GM18868 (cell line): ENCODE results near the gene AUTS2.
"Not testable (repeated sequence)": the region's sequence is repeated elsewhere in the genome, so short reads cannot be mapped to it uniquely, and the experiment has no call there.

ENCODE experiments used
- ATAC-seq: cut with Tn5 transposase; IDR thresholded peaks from one replicate; pipeline ENCODE4 v1.9.1; 2021; ENCODE audit warnings: mild to moderate bottlenecking, moderate library complexity; ENCODE audit not compliant: unreplicated experiment

The AUTS2 gene

DNA sequence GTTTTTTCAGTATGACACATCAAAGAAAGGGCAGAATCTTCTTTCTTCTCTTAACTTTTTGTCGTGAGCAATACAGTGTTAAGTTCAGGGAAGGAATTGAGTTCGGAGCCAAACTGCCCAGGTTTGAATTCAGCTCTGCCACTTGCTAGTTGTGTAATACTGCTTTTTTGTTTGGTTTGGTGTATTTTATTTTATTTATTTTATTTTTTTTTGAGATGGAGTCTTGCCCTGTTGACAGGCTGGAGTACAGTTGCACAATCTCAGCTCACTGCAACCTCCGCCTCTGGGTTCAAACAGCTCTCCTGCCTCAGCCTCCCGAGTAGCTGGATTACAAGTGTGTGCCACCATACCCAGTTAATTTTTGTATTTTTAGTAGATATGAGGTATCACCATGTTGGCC lies 993.9 kb downstream of the AUTS2 start:
- no peak for ATAC-seq

DNA sequence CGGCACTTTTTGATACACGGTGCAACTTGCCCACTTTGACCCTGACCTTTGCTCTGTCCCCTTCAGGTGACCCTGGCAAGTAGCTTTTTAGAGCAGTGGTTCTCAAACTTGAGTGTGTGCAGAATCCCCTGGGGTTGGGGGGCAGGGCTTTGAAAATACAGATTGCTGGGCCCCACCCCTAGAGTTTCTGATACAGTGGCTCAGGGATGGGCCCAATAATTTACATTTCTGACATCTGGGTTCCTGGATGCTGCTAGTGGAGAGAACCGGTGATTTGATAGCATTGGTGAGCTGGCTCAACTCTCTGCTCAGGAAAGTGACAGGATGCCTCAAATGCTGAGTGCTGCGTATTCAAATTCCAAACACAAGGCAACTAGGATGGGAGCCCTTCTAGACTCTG lies 995.9 kb downstream of the AUTS2 start:
- ATAC-seq = no peak

DNA sequence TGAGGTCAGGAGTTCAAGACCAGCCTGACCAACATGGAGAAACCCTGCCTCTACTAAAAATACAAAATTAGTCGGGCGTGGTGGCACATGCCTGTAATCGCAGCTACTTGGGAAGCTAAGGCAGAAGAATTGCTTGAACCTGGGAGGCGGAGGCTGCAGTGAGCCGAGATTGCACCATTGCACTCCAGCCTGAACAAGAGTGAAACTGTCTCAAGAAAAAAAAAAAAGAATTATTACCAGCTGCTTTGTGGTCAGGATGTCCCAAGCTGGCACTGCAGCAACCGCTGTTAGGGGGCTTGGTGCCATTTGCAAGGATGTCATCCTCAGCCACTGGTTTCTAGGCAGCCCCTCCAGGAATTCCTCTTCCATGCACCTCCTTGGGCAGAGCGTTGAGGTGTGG lies 996.6 kb downstream of the AUTS2 start:
- not testable (repeated sequence) for ATAC-seq

DNA sequence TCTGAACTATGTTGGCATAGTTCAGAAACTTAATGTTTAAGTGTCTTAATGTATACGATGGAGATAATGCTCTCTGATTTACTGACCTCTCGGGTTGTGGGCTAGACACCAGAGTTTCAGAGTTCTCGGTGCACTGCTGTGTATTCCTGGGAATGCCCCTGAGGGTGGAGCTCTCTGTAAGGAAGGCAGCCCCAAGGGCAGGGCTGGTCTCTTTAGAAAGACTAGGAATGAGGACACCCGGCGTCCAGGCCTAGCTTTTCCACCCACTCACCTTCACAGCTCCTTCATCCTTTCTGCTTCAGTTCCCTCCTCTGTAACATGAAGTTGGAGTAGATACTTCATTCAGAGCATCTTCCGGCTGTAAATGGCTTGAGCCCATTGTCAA lies 997.1 kb downstream of the AUTS2 start:
- ATAC-seq = peak; percentile 16

DNA sequence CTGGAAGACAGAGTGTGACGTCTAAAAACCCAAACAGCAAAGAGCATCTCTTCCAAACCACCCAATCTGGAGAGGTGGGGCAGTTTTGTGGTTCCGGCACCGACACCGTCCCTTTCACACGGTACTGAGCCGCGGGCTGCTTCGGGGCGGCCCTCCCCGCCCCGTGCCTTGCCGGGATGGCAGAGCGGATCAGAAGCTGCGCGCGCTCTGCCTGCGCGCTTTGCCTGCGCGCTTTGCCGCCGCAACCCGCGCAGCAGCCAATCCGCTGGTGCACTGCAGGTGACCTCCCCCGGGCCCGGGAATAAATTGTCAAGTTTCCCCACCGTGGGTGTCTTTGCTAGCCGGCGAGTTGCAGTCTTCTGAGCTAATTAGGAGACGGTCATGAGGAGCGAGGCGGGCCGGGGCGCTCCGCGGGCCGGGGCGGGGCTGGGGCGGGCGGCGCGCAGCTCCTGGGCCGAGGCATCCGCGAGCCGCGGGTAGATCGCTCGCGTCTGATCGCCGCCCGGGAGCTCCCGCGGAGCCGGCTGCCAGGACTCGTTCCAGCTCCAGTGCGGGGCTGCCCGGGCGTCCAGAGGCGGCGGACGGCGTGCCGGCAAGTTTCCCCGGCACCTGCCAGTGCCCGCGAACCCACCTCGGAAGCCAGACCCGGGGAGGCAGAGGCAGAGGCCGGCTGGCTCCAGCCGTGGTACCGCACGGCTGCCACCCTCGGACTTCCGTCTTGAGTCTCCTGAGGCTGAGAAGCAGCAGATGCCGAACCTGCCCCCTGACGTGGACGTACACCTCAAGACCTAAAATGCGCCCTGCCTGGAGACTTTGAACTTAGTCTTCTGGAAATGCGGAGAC lies 997.7 kb downstream of the AUTS2 start:
- ATAC-seq = peak; percentile 51

DNA sequence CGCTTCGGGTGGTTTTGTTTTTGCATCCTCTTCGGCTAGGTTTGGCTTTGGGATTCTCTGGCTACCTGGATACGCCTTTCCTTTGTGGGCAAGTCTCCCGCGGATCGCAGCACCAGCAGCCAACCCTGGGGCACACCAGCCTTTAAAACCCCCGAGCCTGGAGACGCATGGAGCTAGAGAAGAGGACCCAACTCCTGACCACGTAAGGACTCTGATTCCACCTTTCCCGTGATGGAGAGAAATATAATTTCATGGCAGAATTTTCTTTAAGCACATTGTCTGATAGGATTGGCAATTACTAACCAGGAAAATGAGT lies 998.3 kb downstream of the AUTS2 start:
- no peak for ATAC-seq

DNA sequence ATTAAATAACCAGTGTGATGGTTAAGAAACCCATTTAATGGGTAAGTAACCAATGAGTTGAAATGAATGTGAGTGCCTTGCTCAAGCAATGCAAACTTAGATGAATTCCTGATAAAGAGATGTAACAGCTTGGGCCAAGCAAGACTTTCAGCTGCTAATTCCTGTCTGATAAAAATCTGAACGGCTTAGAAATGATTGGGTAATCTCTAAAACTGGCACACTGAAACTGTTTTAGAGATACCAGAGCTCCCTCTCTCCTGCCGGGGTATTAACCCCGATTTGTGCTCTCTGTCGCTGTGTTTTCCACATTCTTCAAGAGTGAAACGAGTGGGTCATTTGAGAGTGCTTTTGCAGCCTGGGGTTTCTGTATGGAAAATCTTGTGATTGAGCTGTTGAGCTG lies 998.8 kb downstream of the AUTS2 start:
- ATAC-seq = no peak

DNA sequence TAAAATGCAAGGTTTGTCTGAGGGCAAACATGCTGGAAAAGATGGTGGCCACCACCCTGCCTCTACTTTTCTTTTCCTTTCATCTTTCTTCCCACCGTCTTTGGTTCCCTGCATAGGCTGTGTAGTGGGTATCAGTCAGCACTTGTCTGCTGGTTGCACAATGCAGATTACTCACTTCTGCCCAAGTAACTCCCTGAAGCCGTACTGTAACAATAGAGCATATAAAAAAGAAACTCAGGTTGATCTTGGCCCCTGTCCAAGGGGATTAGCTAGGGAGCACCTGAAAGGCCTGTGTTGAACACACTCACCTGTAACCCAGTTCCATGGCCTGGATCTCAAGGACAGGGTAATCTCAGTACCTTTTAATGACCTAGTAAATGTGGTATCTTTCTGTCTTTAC lies 1000.7 kb downstream of the AUTS2 start:
- no peak for ATAC-seq

DNA sequence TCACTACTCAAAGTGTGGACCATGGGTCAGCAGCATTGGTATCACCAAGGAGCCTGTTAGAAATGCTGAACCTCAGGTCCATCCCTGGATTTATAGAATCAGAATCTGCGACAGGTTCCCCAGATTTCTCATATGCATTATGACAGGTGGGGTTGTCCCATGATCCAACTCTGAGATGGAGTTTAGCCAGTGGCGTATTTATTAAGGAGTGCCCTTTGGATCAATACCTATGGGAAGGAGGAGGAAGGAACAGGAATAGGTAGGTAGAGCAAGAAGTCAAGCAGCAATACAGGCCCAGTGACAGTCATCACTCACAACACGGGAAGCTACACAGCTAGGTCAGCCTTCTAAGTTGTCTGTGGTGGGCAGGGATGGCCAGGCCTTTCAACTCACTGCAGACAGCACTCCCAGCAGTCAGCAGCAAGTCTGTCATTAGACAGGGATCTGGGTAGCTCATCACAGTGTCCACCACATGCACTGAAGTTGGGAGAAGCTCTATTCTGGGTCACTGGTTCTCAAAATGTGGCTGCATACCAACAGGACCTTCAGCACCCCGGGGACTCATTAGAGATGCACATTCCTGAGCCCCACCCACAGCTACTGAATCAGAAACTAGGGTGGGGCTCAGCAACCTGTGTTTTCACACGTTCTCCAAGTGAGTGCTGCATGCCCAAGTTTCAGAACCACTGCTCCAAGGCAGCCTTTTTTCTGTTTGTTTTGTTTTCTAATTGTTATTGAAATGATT lies 1001.3 kb downstream of the AUTS2 start:
- ATAC-seq = peak; percentile 38

DNA sequence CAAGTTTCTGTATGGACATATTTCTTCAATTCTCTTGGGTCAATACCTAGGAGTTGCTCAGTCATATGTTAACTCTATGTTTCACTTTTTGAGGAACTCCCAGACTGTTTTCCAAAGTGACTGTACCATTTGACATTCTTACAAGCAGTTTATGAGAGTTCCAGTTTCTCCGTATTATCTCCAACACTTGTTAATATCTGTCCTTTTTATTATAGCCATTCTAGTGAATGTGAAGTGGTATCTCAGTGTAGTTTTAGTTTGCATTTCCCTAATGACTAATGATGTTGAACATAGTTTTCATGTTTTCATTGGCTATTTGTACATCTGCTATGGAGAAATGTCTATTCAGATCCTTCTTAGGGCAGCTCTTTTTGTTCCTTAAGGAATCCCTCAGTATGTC lies 1002.7 kb downstream of the AUTS2 start:
- ATAC-seq = no peak

DNA sequence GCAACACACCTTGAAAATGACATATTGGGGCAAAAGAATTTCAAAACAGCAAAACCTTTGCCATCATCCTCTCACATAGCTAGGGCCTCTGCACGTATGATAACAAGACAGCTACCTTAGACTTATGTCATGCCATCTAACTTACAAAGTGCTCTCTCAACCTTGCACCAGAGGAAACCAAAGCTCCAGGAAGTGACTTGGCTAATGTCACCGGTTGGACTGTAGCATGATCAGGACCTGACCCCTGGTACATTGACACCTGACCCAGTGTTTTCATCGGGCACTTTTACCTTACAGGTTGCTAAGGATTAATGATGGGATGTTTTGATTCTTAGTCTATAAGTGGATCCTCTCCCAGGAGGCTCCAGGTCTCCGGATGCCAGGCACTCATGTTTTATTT lies 1003.8 kb downstream of the AUTS2 start:
- no peak for ATAC-seq

DNA sequence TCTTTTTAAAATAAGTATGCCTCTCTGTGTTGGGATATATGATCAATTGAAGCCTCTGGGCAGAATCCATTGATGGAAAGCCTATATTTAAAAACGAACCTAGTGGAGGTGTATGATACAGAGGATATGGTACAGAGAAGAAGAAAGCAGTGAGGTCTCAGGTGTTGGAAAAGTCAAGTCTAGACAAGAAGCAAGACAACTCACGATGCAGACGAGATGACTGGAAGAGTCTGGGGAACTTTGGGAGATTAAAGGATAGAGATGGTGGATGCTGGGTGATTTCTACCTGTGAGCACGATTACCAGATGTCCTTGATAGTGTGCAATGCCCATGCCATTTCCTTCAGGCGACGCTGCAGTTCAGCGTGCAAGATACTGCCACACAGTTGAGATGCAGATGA lies 1009.0 kb downstream of the AUTS2 start:
- no peak for ATAC-seq

DNA sequence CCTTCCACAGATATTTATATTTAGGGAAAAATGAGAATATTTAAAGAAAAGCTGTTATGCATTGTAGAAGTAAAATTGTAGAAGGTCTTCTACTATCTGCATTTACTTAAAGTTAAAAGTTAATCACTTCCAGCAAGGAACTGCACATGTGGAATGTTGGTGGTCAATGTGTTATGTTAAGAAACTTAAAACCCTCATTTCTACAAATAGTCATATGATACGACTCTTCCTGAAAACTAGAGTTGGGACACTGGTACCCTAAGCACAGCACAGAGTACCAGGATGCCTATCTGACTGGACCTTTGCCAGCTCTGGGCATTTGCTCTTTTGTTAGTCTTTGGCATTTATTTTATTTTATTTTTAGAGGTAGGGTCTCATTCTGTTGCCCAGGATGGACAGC lies 1009.5 kb downstream of the AUTS2 start:
- ATAC-seq = no peak

DNA sequence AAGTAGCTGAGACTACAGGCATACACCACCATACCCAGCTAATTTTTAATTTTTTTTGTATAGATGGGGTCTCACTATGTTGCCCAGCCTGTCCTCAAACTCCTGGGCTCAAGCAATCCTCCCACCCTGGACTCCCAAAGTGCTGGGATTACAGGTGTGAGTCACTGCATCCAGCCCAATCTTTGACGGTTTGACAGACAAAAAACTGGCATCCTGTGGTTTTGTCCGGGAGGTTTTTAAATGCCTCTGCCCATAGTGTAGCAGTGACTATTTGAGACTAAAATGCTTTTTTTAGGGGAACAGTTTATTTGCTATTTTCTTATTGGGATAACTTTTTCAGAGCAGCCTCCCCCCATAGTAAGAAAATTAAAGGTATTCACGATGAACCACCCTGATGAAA lies 1010.0 kb downstream of the AUTS2 start:
- ATAC-seq = no peak

DNA sequence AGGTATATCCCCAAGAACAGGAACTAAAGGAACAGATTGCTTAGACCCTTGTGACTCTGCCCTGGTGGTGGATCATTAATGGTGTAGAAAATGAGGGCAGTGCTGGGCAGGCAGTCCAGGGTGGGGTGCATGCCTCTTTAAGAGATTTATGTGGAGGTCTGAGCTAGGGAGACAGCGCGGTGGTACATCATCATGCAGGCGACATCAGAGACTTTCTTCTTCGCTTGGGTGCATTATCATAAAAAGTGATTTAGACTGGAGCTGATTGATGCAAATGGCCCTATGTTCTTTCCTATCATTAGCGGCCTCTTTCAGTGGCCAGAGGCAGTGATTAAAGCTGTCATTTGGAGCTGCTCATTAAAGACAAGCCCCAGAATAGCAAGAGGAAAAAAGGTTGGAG lies 1014.5 kb downstream of the AUTS2 start:
- no peak for ATAC-seq

DNA sequence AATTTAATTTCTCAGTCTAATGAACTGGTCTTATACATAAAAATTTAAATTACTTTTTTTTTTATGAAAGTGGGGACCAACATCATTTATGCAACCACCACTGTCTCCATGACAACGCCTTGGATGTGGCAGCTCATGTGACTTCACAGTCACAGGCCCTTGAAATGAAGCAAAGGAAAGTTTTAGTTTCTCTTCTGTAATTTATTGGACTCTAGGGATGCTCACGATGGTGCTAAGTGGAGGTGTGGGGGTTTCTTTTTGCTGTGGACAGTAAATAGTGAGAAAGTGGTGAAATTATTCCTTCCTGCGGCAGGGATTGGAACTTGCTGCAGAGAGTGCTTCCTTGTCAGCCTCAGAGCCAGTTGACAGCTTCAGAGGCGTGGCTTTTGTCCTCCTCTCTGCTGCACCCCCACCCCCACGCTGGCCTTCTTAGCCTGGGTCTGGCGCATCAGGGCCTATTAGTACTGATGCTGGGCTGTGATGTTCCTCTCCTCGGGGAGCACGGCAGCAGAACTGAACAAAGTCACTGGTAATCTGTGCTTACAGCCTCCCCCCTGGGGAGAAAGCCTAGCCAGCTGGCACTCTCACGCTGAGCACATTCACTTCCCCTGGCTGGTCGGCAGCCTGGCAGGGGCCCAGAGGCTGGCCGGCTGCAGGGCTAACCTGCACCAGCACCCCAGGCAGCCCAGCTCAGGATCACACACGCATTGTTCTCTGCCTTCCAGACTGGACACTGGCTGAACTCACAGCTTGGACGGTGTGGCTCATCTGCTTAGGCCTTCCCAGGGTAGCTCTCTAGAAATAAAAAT lies 1016.2 kb downstream of the AUTS2 start:
- ATAC-seq = peak; percentile 69

DNA sequence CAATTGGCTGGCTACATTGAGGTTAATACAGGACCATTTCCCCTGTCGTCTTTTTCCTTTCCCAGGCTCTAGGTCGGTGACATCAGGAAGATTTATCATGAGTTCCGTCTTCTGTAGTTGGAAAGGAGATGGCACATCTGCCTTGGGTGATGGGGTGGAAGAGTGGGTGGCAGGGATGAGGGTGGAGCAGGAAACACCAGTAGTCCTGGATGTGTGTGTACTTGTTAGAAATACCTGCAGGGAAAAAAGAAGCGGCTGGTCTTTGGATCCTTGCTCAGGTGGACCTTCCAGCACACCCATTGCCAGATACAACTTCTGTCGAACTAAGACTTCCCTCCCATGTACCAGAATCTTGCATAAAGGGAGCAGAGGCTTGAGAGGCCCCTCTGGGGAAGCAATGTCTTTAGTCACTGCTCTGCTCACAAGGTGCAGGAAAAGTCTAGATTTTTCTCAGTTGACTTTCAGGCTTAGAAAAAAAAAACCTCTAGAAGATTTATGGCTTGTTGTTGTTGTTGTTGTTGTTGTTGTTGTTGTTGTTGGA lies 1016.9 kb downstream of the AUTS2 start:
- ATAC-seq = no peak

DNA sequence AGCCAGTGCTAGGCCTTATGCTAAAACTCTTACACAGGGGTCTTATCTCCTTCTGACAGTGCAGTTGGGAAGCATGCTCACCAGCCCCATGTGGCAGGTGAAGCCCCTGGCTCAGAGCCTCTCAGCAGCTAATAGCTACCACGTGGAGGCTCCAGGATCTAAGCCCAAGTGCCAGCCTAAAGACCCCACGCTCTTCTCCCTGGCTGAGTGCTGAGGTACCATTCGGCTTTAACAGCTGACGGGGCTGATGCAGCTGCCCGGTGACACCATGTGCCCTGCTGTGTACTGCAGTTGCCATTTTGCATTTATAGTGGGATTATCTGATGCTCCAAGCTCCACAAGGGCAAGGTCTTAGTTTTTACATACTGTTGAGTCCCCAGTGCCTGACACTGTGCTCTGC lies 1017.9 kb downstream of the AUTS2 start:
- ATAC-seq = no peak

DNA sequence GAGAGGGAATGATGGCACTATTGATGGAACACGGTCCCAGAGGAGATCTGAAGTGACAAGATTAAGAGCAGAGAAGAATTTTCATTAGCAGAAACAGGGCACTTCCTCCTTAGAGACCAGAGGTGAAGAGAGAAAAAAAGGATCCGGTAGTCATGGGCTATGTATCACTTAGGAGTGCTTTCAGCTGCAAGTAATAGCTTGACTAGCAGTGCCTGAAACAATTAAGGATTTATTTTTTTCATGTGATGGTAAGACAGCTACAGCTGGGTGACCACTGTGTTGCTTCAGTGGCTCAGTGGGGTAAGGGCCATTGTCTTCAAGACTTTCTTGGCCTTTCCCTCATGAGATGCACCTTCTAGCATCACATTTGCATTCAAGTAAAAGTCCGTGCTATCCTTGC lies 1018.5 kb downstream of the AUTS2 start:
- no peak for ATAC-seq

DNA sequence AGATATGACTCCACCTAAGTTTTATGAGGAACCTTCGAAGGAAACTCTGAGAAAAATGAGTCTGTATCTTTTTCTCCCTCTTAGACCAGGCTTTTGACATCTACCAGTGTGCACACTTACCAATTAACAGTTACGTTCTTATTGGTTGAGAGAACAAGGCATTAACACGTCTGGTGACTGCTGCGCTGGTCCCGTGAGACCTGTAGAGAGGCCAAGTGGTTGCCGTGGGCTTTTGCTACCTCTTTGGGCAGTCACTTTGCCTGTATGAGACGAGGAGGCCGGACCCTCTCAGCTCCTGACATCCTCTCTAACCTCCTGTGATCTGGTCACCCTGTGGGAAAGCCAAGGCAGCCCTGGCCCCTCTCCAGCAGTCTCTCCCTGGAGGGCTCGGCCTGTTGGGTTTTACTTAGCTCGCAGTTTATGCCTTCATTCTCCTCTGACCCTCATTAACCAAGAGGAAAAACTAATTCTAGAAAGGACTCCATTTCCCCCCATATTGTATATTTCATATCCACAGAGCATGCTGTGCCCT lies 1019.8 kb downstream of the AUTS2 start:
- no peak for ATAC-seq

DNA sequence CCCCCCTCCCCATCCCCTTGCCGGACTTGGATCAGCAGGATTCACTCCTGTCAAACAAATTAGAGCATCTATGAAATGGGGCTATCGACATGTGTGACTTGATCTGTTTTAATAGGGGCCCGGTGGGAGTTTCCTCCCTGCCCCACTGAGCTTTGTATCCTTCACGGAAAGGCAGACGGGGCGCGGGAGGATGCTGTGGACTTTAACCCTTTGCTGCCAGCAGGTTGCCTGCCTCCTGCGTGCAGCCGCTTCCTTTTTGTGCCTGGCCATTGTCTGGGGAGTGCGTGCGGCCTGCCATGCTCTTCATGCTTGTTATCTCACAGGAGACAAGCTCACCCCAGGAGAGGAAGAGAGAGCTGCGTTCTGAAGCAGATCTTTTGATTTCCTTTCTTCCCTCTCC lies 1020.9 kb downstream of the AUTS2 start:
- no peak for ATAC-seq
